AG08396 (cell line): Measurements from ENCODE around the gene SOWAHC.
"Not testable (repeated sequence)": the region's sequence is repeated elsewhere in the genome, so short reads cannot be mapped to it uniquely, and the experiment has no call there.

Source experiments
- DNase-seq: peaks from one replicate; pipeline ENCODE4 v3.0.0; 2012; ENCODE audit warnings: low spot score, mixed read lengths

SOWAHC gene

GRCh38 chr2:109615637-109616144 lies 1.5 kb downstream of the SOWAHC start:
- DNase-seq, result no peak

DNA sequence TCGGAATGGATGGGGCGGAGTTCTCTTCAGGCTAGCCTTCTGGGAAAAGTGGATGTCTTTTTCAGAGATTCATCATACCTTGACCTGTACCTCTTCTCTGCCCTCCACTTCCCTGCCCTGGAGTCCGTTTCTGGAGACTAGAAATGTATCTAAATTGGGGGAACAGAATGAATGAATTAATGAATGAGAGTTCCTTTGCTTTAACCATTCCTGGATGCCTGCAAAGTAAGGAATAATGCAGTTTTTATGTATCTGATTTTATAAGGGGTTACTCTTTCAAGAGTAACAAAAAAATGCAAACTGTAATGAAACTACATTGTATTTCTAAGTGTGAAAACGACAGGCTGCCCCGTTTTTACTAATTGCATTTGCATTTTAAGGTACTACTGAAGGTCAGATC lies 2.0 kb downstream of the SOWAHC start:
- DNase-seq, result no peak

DNA sequence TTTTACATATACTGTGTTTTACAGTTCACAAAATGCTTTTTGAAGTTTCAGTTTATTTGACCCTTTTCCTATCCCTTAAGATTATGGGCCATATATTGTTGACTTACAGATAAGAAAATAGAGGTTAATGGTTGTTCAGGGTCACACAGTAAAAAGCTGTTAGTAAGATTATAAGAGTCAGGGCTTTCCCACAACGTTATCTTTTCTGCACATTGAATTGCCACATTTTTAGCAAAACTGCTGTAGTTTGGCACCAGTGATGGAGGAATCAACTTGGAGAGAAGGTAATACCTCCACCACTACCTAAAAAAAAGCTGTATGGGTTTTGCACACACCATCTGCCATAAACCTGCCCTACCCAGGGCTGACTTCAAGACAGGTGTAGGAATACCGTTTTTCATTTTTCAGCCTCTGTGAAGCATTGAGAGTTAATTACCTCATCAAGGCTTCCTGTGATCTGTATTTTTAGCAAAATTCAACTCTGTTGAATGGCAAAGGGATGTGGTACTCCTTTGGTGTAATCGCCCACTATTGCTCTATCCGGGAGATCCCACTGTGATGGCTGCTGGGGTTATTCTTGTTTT lies 5.0 kb downstream of the SOWAHC start:
- no peak for DNase-seq

DNA sequence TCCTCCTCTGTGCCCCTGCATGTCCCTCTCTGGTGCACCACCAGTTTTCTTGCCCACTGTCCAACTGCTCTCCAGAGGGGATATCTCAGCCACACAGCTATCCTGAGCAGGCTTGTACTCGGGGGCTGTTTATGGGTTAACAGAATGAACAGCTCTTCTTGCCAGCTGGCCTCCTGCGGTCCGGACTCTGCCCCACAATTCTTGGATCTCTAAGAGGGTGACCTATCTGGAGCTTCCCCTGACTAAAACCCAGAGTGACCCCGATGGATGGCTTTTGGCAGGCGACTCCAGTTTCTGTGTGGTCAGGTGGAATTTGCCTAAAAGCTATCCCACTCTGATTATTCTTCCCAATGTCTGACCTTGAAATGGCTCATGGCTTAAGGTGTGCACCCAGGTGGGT lies 9.1 kb downstream of the SOWAHC start:
- no peak for DNase-seq

DNA sequence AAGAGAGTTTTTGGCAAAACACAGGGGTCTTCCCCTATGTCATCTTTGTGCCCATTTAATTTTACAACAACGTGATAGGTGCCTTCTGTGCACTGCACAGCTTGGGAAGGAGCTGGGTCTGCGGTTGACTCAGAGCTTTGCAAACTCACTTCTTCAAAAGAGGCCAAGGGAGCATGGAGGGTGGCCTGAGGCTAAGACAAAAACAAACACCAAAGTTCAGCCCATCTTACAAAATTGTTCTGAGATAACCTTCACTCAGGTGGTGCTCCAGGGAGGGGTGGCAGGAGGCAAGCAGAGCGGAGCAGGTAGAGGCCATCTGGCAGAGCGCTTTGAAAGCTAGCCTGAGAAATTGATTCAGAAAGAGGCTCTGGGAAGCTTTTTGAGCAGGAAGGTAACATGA lies 9.8 kb downstream of the SOWAHC start:
- DNase-seq, result no peak

- no peak for DNase-seq
Observed at GRCh38 chr2:109624339-109624738, 10.2 kb downstream of the SOWAHC start.

DNA sequence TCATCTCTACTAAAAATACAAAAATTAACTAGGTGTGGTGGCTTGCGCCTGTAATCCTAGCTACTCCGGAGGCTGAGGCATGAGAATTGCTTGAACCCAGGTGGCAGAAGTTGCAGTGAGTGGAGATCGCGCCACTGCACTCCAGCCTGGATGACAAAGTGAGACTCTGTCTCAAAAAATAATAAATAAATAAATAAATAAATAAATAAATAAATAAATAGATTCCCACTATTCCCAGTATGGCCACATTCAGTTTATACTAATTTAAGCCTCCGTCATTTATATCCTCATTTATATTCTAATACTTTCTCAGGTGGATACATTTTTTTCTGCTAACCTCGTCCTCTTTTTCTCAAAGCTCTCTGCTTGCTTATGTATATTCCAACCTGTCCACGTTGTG lies 14.2 kb downstream of the SOWAHC start:
- not testable (repeated sequence) for DNase-seq

DNA sequence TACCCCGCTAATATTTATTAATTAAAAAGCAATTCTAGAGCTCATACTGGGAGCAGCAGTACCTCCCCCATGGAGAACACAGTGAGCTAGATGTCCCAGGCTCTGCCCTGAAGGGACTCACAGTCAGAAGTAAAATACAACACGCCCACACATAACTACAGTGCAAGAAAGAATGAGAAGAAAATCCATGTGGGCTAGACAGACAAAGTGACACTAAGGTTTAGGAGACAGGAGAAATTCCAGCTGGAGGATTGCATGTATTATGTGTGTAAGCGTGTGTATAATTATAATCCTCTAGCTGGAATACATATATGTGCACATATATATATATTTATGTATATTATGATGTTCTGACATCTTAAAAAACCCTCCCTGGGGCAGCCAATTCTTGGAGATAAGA lies 15.7 kb downstream of the SOWAHC start:
- DNase-seq, result no peak

GRCh38 chr2:109630441-109631430 lies 16.6 kb downstream of the SOWAHC start:
- DNase-seq, result no peak

- no peak for DNase-seq
Observed at GRCh38 chr2:109631741-109632140, 17.6 kb downstream of the SOWAHC start.

DNA sequence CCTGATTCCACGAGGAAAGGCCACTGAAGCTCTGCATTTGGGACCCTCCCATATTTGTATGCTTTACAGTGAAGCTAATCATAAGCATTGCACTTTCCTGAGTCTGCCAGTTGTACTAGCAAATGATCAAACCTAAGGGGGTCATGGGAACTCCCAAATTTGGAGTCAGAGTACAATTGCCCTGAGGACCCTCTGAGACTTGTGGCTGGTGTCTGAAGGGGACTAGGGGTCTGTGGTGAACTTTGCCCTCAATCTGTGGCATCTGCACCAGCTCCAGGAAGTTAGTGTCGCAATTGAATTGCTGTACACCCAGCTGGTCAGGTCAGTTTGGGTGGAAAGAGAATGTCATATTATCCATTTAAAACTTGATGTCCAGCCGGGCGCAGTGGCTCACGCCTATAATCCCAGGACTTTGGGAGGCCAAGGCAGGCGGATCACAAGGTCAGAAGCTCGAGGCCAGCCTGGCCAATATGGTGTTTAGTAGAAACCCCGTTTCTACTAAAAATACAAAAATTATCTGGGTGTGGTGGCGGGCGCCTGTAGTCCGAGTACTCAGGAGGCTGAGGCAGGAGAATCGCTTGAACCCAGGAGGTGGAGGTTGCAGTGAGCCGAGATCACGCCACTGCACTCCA lies 18.1 kb downstream of the SOWAHC start:
- DNase-seq, result no peak

GRCh38 chr2:109633284-109633961 lies 19.3 kb downstream of the SOWAHC start:
- no peak for DNase-seq

DNA sequence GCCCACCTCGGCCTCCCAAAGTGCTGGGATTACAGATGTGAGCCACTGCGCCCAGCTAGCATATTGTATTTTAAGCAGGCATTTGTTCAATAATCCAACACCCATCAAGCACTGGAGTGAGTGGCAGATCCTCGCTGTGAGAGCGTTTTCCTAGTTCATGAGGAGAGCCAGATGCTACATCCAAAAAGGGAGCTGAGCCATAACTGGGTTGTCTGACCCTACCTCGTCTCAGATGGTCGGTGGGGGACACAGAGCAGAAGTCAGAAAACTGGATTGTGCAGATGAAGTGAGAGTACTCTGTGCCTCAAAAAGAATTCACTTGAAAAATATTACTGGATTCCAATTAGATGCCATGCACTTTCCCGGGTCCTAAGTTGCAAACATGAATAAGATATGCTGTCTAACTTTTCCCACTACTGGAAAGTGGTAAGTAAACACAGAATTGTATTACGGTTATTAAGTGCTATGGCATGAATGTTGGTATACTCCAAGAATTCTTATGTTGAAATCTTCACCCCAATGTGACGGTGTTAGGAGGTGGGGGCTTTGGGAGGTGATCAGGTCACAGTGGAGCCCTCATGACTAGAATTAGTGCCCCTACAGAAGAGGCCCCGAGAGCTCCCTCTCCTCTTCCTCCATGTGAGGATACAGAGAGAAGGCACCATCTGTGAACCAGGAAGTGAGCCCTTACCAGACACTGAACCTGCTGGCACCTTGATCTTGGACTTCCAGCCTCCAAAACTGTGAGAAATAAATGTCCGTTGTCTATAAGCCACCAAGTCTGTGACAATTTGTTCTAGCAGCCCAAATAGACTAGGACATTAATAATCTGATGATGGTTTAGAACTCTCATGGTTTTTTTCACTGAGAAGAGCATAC lies 21.5 kb downstream of the SOWAHC start:
- no peak for DNase-seq

DNA sequence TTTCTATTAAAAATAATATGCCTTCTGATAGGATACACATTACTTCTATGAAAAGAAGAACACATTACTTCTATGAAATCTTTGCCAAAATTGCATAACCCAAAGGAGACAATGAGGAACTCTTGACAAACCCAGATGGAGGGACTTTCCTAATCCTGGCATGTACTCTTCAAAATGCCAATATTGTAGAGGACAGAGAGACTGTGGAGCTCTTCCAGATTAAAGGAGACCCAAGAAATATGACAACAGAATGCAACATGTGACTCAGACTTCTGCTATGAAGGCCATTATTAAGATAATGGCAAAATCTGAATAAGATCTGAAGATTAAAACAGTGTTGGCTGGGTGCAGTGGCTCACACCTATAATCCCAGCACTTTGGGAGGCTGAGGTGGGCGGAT lies 22.2 kb downstream of the SOWAHC start:
- DNase-seq, result no peak

GRCh38 chr2:109637749-109638570 lies 23.8 kb downstream of the SOWAHC start:
- DNase-seq, result no peak

GRCh38 chr2:109638795-109639194 lies 24.6 kb downstream of the SOWAHC start:
- no peak for DNase-seq

DNA sequence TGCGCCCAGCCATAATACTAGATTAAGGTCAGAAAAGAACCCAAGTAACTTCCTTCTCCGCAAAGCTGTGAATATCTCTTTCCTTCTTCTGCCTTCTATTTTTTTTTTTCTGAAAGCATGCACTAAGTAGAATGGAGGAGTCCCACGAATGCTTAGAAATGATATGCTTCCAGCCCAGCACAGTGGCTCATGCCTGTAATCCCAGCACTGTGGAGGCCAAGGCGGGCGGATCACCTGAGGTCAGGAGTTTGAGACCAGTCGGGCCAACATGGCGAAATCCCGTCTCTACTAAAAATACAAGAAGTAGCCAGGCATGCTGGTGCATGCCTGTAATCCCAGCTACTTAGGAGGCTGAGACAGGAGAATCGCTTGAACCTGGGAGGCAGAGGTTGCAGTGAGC lies 25.8 kb downstream of the SOWAHC start:
- not testable (repeated sequence) for DNase-seq

GRCh38 chr2:109644571-109645275 lies 30.6 kb downstream of the SOWAHC start:
- DNase-seq, result no peak

GRCh38 chr2:109645412-109646184 lies 31.4 kb downstream of the SOWAHC start:
- DNase-seq, result no peak
